HepG2 (cell line): ENCODE results near the gene PIP4K2B. TPM values are rescaled to one million over a fixed set of nuclear protein-coding genes. Genes with fewer than 3 reads are reported as not detected.
A peak's percentile ranks its signal among the peaks of the same experiment; 100 is the strongest.

Experiments
- CREM ChIP-seq, 2 experiments: sonication (generic) in 1 of 2; formaldehyde crosslinking in 1 of 2; IDR thresholded peaks; 2 replicates each; pipeline versions ENCODE4 v1.4.0 to v1.6.1; 2016 to 2020; ENCODE audit warnings: antibody characterized with exemption in 1 of 2, mild to moderate bottlenecking in 1 of 2, missing genetic modification reagents in 1 of 2
- FIP1L1 ChIP-seq: fragments of 200-400 bp; formaldehyde crosslinking; IDR thresholded peaks from 2 replicates; pipeline ENCODE4 v1.6.1; 2018; ENCODE audit warnings: low read depth, mild to moderate bottlenecking, low read length, moderate library complexity, borderline replicate concordance; ENCODE audit not compliant: insufficient read depth
- KLF12 ChIP-seq: sonication (generic); formaldehyde crosslinking; IDR thresholded peaks from 2 replicates; pipeline ENCODE4 v1.4.0; 2020; ENCODE audit warnings: missing genetic modification reagents, borderline replicate concordance
- NRL ChIP-seq: sonication (generic); formaldehyde crosslinking; IDR thresholded peaks from 2 replicates; pipeline ENCODE4 v1.5.0; 2020; ENCODE audit warnings: missing genetic modification reagents, mild to moderate bottlenecking, moderate library complexity, borderline replicate concordance
- PCBP2 ChIP-seq: fragments of 200-400 bp; formaldehyde crosslinking; optimal IDR thresholded peaks from 2 replicates; pipeline ENCODE3; 2018; ENCODE audit warnings: low read length, low read depth; ENCODE audit not compliant: poor library complexity, severe bottlenecking
- REPIN1 ChIP-seq: sonication (generic); formaldehyde crosslinking; IDR thresholded peaks from 2 replicates; pipeline ENCODE4 v1.8.0; 2022; ENCODE audit warnings: missing genetic modification reagents, low read depth, mild to moderate bottlenecking, borderline replicate concordance
- ZFP91 ChIP-seq: sonication (generic); formaldehyde crosslinking; IDR thresholded peaks from 2 replicates; pipeline ENCODE4 v1.9.0; 2022; ENCODE audit warnings: missing genetic modification reagents, mild to moderate bottlenecking, borderline replicate concordance
- ZNF235 ChIP-seq: sonication (generic); formaldehyde crosslinking; IDR thresholded peaks from 2 replicates; pipeline ENCODE4 v1.8.1; 2023; ENCODE audit warnings: mild to moderate bottlenecking, missing genetic modification reagents, borderline replicate concordance
- ZNF274 ChIP-seq: sonication (generic); formaldehyde crosslinking; IDR thresholded peaks from 2 replicates; pipeline ENCODE4 v1.5.1; 2020; ENCODE audit warnings: mild to moderate bottlenecking, missing genetic modification reagents
- ZNF597 ChIP-seq: sonication (generic); formaldehyde crosslinking; IDR thresholded peaks from 2 replicates; pipeline ENCODE4 v1.5.0; 2020; ENCODE audit warnings: missing genetic modification reagents
- polyA plus RNA-seq, 8 experiments: library from polyadenylated mRNA; depleted of rRNA in 3 of 8; stranded (reverse) in 7 of 8; unstranded in 1 of 8; fragments of >200 nt; fragmentation: Illumina TruSeq in 4 of 8; extraction: Trizol in 4 of 8; gene quantifications; 2 replicates each; pipeline versions ENCODE4 v1.2.1 to v1.2.3, GENCODE V29; 2011 to 2016; ENCODE audit warnings: low read depth in 4 of 8, missing spikeins in 1 of 8, mixed read lengths in 1 of 8; ENCODE audit not compliant: insufficient read depth in 1 of 8
- total RNA-seq, 5 experiments: library from RNA; depleted of rRNA; stranded (reverse); fragments of >200 nt; fragmentation: Illumina TruSeq; extraction: Trizol; gene quantifications; 2 replicates each; pipeline ENCODE4 v1.2.3, GENCODE V29; 2016; ENCODE audit warnings: low read depth in 1 of 5
- TF ChIP-seq, protein P1 (sequence below): sonication (generic); formaldehyde crosslinking; conservative IDR thresholded peaks from 2 replicates; pipeline ENCODE4 v1.8.0; 2022; ENCODE audit warnings: mild to moderate bottlenecking, moderate library complexity, missing genetic modification reagents
- TF ChIP-seq, protein P2 (sequence below): sonication (generic); formaldehyde crosslinking; IDR thresholded peaks from 2 replicates; pipeline ENCODE4 v1.8.0; 2022; ENCODE audit warnings: missing genetic modification reagents, low read depth, mild to moderate bottlenecking, borderline replicate concordance
- TF ChIP-seq, protein P3 (sequence below): sonication (generic); formaldehyde crosslinking; conservative IDR thresholded peaks from 2 replicates; pipeline ENCODE4 v1.8.0; 2022; ENCODE audit warnings: low read depth, missing genetic modification reagents
- TF ChIP-seq, protein P4 (sequence below): sonication (generic); formaldehyde crosslinking; IDR thresholded peaks from 2 replicates; pipeline ENCODE4 v1.5.0; 2020; ENCODE audit warnings: missing genetic modification reagents
- TF ChIP-seq, protein P5 (sequence below): sonication (generic); formaldehyde crosslinking; IDR thresholded peaks from 2 replicates; pipeline ENCODE4 v1.9.0; 2021; ENCODE audit warnings: missing genetic modification reagents, mild to moderate bottlenecking, borderline replicate concordance

The PIP4K2B gene
- total and polyA plus RNA-seq, 2 of the 13 experiments (the other 11 are each of a cell fraction or from before 2014, with no cell fraction given), result 20.4 to 54.0 TPM

DNA sequence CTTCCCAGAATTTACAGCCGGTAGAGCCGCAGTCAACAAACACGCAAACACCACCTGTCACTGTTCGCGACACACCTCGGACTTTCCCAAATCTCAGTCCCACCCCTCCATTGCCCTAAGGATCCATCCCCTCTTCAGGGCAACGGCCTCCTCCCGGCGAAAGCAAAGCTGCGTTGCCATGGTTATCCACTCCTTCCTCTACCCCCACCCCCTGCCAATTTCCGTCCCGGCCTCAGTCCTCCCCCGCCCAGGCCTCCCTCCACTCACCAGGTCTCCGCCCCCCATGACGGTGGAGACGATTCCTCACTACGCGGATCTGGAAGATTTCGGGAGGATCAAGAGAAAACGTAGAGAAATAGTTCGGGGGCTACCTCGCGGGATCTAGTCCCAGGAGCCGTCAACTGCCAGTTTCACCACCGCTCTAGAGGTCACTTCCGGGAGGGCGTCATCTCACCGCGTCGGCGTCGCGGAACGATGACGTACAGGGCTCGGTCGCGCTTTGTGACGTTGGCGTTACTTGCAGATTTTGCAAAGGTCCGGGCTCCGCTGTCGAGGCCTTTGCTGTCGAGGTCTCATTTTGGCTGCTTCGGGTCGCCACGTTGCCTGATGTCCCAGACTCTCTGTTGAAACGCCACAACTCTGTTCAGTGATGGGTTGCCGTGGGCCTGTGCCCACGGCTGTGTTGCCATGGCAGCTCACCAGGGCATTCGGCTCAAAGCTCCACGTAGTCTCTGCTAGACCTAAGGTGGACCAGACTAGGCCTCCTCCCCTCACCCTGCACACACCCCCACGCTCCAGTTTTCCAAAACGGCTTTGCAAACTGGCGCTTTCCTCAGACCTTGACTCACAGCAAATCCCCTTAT lies 25.8 kb upstream of the PIP4K2B start, which contains the start of gene CWC25 (continued):
- TF ChIP-seq FIP1L1 (no peak), ZNF274 (peak; percentile 96), CREM (IDR thresholded peaks at IDR 0.05) (peak; percentile 100), CREM (CRISPR knock-in tag; IDR thresholded peaks at IDR 0.05) (peak; percentile 100), KLF12 (CRISPR knock-in tag) (no peak), REPIN1 (CRISPR knock-in tag) (peak; percentile 97), ZNF597 (no peak), NRL (peak; percentile 96), ZNF235 (CRISPR knock-in tag) (peak; percentile 97; the same call in 1 of the 2 replicates), PCBP2 (no peak), ZFP91 (CRISPR knock-in tag) (peak; percentile 97)
- TF ChIP-seq, protein P1, sequence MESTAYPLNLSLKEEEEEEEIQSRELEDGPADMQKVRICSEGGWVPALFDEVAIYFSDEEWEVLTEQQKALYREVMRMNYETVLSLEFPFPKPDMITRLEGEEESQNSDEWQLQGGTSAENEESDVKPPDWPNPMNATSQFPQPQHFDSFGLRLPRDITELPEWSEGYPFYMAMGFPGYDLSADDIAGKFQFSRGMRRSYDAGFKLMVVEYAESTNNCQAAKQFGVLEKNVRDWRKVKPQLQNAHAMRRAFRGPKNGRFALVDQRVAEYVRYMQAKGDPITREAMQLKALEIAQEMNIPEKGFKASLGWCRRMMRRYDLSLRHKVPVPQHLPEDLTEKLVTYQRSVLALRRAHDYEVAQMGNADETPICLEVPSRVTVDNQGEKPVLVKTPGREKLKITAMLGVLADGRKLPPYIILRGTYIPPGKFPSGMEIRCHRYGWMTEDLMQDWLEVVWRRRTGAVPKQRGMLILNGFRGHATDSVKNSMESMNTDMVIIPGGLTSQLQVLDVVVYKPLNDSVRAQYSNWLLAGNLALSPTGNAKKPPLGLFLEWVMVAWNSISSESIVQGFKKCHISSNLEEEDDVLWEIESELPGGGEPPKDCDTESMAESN (CRISPR knock-in tag), result peak; percentile 69
- TF ChIP-seq, protein P2, sequence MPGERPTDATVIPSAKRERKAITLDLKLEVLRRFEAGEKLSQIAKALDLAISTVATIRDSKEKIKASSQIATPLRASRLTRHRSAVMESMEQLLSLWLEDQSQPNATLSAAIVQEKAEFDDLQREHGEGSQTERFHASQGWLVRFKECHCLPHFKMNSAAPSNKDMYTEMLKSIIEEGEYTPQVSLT (CRISPR knock-in tag), result no peak; the same call in 1 of the 2 replicates
- TF ChIP-seq, protein P3, sequence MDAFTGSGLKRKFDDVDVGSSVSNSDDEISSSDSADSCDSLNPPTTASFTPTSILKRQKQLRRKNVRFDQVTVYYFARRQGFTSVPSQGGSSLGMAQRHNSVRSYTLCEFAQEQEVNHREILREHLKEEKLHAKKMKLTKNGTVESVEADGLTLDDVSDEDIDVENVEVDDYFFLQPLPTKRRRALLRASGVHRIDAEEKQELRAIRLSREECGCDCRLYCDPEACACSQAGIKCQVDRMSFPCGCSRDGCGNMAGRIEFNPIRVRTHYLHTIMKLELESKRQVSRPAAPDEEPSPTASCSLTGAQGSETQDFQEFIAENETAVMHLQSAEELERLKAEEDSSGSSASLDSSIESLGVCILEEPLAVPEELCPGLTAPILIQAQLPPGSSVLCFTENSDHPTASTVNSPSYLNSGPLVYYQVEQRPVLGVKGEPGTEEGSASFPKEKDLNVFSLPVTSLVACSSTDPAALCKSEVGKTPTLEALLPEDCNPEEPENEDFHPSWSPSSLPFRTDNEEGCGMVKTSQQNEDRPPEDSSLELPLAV, result no peak
- TF ChIP-seq, protein P4, sequence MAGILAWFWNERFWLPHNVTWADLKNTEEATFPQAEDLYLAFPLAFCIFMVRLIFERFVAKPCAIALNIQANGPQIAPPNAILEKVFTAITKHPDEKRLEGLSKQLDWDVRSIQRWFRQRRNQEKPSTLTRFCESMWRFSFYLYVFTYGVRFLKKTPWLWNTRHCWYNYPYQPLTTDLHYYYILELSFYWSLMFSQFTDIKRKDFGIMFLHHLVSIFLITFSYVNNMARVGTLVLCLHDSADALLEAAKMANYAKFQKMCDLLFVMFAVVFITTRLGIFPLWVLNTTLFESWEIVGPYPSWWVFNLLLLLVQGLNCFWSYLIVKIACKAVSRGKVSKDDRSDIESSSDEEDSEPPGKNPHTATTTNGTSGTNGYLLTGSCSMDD (CRISPR knock-in tag), result no peak
- TF ChIP-seq, protein P5, sequence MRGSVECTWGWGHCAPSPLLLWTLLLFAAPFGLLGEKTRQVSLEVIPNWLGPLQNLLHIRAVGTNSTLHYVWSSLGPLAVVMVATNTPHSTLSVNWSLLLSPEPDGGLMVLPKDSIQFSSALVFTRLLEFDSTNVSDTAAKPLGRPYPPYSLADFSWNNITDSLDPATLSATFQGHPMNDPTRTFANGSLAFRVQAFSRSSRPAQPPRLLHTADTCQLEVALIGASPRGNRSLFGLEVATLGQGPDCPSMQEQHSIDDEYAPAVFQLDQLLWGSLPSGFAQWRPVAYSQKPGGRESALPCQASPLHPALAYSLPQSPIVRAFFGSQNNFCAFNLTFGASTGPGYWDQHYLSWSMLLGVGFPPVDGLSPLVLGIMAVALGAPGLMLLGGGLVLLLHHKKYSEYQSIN (CRISPR knock-in tag), result no peak
